HG03139 (cell line): ENCODE measurements around the gene DEAF1.

Source experiments
- ATAC-seq: cut with Tn5 transposase; IDR thresholded peaks from one replicate; pipeline ENCODE4 v1.9.1; 2021; ENCODE audit not compliant: unreplicated experiment

DEAF1 gene

DNA sequence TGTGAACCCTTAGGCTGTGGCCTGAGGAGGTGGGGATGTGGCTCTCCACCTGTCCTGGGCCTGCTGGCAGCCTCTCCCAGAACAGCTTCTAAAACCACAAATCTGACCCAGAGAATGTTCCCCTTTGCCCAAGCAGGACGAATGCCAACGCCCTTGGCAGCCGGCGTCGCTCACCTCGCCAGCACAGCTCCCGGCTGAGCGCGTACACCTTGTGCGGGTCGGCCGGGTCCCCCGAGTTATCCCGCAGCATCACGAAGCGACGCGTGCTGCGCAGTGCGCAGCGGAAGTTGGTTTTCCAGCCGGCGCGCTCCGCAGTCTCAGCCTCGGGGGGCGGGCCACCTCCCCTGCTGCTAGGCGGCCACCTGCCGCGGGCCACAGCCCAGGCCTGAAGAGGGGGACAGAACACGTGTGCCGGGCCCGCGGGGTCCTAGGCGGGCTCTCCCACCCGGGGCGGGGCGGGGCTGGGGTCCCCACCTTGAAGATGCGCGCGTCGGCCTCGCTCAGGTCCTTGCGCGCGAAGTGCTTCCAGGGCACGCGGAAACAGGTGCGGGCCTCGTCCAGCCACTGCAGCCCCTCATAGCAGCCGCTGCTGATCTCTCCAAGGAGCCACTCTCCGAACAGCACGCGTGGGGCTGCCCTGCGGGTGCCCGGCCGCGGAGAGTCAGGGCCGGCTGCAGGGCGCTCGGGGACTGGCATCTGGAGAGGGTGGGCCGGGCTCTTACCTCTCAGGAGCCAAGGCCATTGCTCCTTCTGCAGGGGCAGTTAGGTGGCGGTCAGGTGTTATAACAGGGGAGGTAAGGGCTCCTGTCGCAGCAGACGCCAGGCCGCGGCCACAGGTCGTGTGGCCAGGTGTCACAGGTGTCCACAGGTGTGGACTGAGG is 80.2 kb downstream of the DEAF1 start:
- ATAC-seq, result no peak

- no peak for ATAC-seq
These were observed 80.9 kb downstream of the DEAF1 start for GRCh38 chr11:614021-614622.

GRCh38 chr11:613369-613968 is 81.6 kb downstream of the DEAF1 start:
- no peak for ATAC-seq

DNA sequence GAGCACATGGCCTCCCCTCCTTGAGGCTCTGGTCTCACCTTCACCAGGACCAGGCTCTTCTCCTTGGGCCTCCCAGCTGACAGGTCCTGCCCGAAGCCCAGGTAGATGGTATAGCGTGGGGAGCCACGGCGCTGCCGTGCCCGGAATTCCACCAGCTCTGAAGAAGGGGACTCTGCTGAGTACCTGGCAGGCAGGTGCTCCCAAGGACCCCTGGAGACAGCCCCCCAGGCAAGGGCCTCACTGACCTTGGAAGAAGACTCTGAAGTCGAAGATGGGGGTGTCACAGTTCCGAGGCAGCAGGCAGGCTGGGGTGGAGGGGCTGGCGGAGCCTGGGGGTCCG is 82.1 kb downstream of the DEAF1 start:
- ATAC-seq, result no peak

- no peak for ATAC-seq
These were observed 82.6 kb downstream of the DEAF1 start for GRCh38 chr11:612201-612960.

- ATAC-seq, result no peak
These were observed 83.7 kb downstream of the DEAF1 start for GRCh38 chr11:611001-611996.

DNA sequence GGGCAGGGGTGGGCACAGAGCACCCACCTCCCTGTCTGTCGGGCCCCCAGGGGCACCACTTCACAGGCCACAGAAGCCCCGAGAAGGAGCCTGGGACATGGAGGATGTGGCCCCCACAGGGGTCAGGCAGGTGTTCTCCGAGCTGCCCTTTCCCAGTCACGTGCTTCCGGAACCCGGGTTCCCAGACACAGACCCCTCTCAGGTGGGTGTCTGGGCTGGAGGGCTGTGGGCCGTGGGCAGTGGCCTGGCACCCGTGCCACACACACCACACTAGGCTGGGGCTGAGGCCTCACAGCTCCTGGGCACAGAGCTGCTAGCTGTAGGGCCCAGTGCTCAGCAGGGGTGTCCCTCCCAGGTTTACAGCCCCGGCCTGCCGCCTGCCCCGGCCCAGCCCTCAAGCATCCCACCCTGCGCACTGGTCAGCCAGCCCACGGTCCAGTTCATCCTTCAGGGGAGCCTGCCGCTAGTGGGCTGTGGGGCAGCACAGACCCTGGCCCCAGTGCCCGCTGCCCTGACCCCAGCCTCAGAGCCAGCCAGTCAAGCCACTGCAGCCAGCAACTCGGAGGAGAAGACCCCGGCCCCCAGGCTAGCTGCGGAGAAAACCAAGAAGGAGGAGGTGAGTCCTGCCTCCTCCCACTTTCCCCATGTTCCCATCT is 84.7 kb downstream of the DEAF1 start:
- no peak for ATAC-seq

GRCh38 chr11:609341-609811 is 85.6 kb downstream of the DEAF1 start:
- no peak for ATAC-seq

GRCh38 chr11:608791-609251 is 86.2 kb downstream of the DEAF1 start:
- ATAC-seq, result no peak

GRCh38 chr11:607971-608659 is 86.9 kb downstream of the DEAF1 start:
- no peak for ATAC-seq

- ATAC-seq, result no peak
These were observed 87.8 kb downstream of the DEAF1 start for GRCh38 chr11:607020-607780.

GRCh38 chr11:606245-606644 is 88.8 kb downstream of the DEAF1 start:
- no peak for ATAC-seq

DNA sequence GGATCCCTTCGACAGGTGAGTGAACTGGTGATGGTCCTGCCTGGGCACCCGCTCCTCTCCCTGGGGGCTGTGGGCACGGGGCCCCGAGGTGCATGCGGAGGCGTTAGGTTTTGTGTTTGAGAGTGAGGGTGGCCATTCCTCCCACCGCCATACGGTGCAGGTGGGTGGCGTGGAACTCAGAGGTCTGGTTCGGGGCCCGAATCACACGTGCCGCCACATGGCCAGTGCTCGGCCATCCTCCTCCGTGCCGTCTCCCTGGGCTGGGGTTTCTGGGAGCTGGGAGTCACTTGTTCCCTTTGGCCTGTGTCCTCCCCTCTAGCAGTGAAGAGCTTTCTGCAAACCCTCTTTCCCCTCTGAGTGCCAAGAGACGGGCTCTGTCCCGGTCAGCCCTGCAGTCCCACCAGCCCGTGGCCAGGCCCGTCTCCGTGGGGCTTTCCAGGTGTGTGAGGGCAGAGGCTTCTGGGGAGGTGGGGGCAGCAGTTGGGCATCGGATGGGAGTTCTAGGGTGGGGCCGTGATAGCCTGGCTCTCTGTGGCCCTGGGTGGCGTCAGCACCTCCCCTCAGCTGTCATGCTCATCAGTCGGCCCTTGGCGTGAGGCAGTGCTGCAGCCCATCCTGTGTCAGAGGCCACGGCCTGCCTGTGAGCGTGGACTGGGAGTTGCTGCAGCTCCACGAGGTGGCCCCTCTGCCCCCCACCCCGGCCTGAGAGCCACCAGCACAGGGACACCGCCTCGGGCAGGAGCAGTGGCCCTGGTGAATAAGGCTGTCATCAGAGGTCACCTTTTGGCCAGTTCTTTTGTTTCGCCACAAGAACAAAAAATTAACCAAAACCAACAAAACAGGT is 89.5 kb downstream of the DEAF1 start:
- no peak for ATAC-seq

DNA sequence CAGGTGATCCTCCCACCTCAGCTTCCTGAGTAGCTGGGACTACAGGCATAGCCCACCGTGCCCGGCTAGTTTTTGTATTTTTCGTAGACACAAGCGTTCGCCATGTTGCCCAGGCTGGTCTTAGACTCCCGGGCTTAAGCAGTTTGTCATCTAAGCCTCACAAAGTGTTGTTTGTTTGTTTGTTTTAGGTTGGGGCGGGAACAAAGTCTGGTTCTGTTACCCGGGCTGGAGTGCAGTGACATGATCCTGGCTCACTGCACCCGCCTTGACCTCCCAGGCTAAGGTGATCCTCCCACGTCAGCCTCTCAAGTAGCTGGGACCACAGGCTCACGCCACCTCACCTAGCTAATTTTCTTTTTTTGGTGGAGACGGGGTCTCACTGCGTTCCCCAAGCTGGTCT is 91.9 kb downstream of the DEAF1 start:
- no peak for ATAC-seq

DNA sequence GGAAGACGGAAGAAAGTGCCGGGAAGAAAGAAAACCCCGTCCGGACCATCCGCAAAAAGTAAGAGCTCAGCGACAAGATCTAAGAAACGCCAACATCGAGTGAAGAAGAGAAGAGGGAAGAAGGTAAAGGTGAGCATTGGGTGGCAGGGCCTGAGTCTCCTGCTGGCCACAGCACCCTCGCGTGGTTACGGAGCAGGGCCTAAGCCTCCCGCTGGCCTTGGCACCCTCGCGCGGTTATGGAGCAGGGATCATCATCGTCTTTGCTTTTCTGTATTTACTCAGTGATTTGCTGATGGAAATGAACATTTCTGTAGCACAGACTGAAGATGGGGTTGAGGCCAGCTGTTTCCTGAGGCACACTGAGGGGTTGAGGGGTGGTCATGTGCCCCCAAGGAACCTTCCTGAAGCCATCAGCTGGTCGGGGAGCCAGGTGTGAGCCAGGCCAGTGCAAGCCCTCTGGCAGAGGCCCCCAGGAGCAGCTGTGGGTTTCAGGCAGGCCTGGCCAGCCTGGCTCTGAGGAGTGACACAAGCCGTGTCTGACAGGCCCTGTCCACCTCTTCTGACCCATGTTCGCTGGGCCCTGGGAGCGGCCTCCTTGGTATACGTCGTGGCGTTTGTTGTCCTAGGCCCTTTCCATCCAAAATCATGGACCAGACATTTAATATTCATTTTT is 93.3 kb downstream of the DEAF1 start:
- ATAC-seq, result no peak

- no peak for ATAC-seq
These were observed 96.9 kb downstream of the DEAF1 start for GRCh38 chr11:598005-598680.
